GM19035 (cell line): ENCODE data around the gene CNTNAP5.

Experiments used
- ATAC-seq: cut with Tn5 transposase; IDR thresholded peaks from one replicate; pipeline ENCODE4 v1.9.1; 2021; ENCODE audit not compliant: unreplicated experiment

Gene CNTNAP5

DNA sequence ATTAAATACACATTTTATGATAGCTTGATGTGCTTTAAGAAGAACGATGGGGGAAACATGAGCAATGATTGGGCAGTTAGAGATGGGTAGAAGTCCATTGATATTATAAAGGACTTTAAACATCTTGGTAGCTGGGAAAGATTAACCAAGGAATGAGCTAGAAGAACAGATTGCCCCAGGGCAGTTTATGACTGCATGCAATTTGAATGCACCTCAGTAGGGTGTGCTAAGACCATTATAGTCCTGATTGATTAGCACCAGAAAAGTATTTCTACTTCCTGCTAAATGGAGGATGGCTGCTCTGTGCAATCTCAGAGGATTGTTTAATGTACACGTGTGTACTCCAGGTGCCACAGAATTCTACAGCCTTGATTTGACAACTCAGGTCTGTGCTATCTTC lies 641.9 kb downstream of the CNTNAP5 start:
- no peak for ATAC-seq

DNA sequence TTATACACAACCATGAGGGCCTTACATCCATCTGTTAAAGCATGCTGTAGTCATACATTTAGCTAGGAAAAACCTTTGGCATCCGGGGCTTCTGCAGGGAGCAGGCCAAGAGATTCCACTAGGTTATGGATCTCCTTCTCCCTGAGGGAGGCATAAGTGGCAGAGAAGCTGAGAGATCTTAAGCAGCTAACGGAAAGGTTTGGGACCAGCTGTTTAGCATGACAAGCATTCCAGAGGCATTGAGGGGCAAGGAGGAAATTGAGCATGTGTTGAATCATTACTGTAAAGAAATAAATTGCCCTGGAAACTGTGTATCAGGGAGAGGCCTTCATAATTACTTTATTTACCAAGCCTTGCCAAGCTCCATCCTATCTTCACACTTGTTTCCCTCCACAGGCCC lies 643.1 kb downstream of the CNTNAP5 start:
- no peak for ATAC-seq

DNA sequence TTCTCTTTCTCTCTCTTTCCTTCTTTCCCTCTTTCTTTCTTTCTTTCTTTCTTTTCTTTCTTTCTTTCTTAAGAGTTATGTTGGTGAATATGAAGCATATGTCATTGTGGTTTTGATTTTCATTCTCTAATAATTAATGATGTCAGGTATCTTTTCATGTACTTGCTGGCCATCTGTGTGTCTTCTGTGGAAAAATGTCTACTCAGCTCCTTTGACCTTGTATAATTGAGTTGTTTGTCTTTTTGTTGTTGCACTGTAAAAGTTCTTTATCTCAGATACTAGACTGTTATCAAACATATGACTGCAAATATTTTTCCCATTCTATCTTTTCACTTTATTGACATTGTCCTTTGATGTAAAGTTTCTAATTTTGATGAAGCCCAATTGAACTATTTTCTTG lies 645.1 kb downstream of the CNTNAP5 start:
- no peak for ATAC-seq

DNA sequence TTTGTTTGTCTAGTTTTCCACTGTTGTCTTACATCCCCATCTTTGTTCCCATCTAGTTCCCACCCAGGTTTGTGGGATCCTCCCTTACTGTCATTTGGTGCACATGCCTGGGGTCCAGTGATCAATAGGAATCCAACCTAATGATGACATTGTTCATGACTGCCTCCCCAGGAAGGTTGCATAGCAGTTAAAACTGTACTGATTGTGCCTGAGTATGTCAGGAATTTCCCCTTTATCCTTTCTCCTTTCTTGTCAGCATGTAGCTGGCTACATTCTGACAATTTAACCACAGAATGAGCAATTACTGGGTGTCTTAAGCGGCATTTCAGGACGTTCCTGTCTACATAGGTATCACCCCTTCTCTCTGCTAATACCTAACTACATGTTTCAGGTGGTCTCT lies 653.0 kb downstream of the CNTNAP5 start:
- no peak for ATAC-seq

DNA sequence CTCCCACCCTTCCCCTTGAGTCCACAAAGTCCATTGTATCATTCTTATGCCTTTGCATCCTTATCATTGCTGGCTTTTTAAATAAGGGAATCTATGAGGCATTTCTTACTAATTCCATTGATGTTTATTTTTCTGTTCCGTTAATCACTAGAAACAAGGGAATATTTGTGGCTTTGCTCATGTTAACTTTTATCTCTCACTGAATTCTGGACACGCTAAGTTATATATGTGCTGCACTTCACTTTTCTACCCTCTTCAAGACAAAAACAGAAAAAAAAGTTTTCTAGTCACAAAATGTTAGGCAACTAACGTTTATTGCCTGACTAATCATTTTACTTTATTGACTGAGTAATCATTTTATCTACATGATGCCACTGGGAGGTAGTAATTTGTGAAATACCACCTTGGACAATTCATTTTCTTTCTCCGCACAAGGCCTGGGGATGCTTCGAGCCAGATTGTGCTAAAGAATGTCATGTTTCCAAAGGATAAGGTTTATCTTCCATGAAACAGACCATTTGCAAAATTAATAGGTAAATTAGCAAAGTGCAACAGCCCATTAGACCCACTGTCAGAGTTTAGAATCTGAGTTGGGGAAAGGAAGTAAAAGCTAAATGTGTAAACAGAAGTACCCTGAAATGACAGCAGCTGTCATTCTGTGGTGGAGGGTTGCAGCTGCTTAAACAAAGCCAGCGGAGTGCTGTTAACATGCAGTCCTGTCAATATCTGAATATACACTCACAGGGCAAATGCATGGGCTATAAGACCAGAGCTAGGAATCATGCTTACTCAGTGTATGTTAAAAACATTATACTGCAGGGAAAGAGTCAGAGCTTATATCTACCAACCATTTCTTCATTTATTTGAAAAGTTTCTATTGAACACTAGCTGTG lies 658.7 kb downstream of the CNTNAP5 start:
- ATAC-seq = no peak

DNA sequence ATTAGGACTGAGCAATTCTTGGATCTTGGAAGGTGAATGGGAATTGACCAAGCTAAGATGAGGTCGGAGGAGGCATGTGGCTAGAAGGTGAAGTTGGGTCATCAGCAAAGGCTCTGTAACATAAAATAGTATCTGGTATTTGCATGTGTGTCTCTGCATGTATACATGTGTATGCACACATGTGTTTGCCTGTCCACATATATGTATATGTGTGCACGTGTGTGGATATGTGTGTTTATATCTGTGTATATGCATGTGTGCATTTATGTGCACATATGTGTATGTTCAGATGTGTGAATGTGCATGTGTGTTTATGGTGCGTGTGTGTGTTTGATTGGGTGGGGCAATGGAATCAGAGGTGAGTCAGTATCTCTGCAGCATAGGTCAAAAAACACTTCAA lies 664.3 kb downstream of the CNTNAP5 start:
- no peak for ATAC-seq

DNA sequence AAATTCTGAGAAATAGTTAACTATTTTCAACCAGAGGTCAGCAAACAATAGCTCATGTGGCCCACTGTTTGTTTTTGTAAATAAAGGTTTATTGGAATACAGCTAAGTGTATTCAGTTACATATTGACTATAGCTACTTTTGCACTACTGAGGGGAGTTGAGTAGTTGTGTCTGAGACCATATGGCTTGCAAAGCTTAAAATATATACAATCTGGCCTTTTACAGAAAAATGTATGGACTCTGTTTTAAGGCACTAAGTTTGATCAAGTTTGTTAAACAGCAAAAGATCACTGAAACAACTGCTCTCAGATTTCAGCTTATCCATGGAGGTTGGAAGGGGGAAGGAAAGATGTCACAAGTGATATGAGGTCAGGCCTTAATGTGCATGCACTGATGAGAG lies 667.1 kb downstream of the CNTNAP5 start:
- ATAC-seq = no peak

GRCh38 chr2:124692707-124693106 lies 667.6 kb downstream of the CNTNAP5 start:
- ATAC-seq = no peak

DNA sequence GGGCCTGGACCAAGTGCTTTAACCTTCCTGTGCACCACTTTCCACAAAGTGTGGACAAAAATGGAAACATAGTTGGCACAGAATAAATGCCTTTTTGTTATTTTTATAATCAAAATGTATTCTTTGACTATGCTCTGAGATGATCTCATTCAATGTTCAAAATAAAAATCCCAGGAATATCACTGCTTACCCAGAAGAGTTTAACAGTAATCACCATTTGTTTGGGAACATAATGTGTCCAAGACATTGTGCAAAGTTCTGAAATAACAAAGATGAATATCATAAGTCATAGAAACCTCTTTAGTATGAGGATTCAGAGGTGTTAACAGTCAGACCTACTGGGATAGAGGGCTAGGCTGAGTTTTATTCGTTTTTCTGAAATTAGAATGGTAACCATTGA lies 668.1 kb downstream of the CNTNAP5 start:
- ATAC-seq = no peak

DNA sequence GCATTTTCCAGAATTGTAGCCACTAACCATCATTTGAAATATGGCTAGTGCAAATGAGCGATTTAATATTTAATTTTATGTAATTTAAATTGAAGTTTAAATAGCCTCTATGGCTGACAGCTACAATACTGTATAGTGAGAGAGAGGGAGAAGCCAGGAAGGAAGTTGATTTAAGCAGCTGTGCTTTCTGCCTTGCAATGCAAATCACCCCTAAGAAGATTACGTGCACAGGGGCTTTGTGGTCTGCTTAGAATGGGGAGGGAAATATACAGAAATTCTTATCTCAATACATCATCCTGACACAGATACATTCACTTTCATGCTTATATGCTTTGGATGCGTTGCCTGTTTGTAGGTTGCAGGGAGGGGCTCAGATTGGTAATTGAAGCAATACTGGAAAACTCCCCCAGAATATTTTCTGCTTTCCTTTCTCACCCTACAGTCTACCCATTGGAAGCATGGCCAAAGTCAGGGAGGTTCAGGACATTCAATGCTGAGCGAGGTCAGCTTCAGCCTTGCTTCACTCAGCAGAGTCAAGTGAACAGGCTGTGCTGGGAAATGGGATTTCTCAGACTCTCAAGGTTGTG lies 674.0 kb downstream of the CNTNAP5 start:
- ATAC-seq = no peak

- no peak for ATAC-seq
These were observed 677.7 kb downstream of the CNTNAP5 start for GRCh38 chr2:124702777-124703176.

GRCh38 chr2:124704071-124704925 lies 679.2 kb downstream of the CNTNAP5 start:
- ATAC-seq = no peak

DNA sequence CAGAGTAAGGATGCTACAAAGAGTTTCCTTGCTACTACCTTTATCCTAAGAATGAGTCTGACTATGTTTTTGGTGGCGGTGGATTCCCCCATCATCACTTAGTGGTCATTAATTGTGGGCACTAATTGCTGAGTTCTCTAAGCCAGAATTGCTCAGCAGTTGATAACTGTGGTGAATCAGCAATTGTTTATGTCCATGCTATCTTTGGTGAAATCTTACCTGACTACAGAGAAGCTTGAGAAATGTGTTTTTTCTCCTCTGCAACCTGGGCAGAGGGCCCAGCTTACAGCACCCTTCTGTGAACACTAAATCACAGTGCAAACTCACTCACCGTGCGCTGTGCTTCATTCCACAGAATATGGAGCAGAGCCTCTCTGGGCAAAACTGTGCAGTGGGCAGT lies 683.6 kb downstream of the CNTNAP5 start:
- no peak for ATAC-seq

DNA sequence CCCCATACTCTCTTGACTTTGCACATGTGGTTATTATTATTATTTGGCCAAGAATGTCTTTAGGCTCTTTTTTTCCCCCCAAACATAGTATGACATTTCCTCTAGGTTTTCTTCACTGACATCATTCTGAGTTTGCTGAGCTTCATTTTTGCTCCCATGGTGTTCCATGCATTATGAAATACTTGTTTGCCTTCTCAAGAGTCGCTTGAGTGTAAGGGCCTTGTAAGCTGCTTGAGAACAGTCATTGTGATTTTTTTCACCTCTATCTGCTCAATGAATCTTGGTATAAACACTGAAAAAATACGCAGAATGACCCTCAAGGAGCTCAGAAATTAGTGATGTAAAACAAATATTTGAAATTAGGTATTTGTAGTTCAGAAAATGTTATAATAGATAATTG lies 688.9 kb downstream of the CNTNAP5 start:
- no peak for ATAC-seq

GRCh38 chr2:124725187-124725586 lies 700.1 kb downstream of the CNTNAP5 start:
- no peak for ATAC-seq

DNA sequence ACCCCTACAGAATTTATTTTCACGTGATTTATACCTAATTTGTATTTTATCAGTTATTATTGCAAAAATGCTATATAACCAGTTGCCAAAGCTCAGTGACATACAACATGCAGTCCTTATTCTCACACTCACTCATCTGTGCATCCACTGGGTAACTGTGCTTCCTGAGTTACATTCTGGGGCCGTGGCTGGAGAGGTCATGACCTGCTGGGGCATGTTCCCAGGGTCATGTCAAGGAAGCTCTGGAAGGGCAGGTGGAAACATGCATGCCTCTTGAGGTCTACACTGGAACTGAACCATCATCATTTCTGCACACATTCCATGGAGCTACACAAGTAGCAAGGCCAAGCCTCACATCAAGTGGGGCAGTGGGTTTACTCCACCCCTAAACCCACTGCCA lies 715.5 kb downstream of the CNTNAP5 start:
- ATAC-seq = no peak

DNA sequence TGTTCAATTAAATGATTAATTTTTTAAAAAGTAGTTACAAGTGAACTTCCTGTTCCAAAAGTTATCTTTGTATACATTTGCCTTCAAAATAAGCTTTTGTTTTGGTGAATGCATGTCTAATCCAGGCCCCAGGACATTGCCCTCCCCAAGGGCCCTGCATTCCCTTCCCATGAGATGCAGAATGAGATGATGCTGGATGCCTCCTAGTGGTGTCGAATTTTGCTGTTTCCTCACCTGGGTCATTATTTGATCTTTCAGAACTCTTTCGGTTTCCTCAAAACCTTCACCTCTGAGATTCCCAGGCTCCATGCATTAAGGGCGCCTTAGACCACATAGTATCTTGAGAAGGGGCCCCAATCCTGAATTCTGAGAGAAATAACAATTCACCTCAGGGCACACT lies 728.8 kb downstream of the CNTNAP5 start:
- no peak for ATAC-seq

- no peak for ATAC-seq
These were observed 730.3 kb downstream of the CNTNAP5 start for GRCh38 chr2:124755386-124755785.

GRCh38 chr2:124756048-124756447 lies 731.0 kb downstream of the CNTNAP5 start:
- no peak for ATAC-seq

- no peak for ATAC-seq
These were observed 737.3 kb downstream of the CNTNAP5 start for GRCh38 chr2:124762388-124762787.

GRCh38 chr2:124763611-124764010 lies 738.5 kb downstream of the CNTNAP5 start:
- no peak for ATAC-seq

GRCh38 chr2:124774781-124775180 lies 749.7 kb downstream of the CNTNAP5 start:
- no peak for ATAC-seq
